ENCODE data around the gene VCL. TPM values are rescaled to one million over a fixed set of nuclear protein-coding genes. Genes with fewer than 3 reads are reported as not detected.

VCL gene
- total RNA-seq, 1 experiment from 2014 or later, result 92.2 TPM

GRCh38 chr10:73975388-73975787 is 22.5 kb upstream of the VCL start:
- Mint-ChIP-seq H3K4me3 (ENCODE audit: unreplicated experiment) (no peak overlapping the region), H3K27me3 (ENCODE audit: insufficient read depth, unreplicated experiment) (no peaks in the 10 kb centered on the region), H3K36me3 (ENCODE audit: insufficient read depth, unreplicated experiment) (peaks cover 7% of the 10 kb centered on the region), H3K4me1 (ENCODE audit: low read depth, unreplicated experiment) (peaks cover 8% of the 10 kb centered on the region), H3K9me3 (ENCODE audit: unreplicated experiment) (peaks cover 14% of the 10 kb centered on the region), H3K27ac (ENCODE audit: unreplicated experiment) (no peak overlapping the region)
- no peaks in the 10 kb centered on the region for H3K36me3 ChIP-seq (ENCODE audit: control insufficient read depth, insufficient read depth, low read length)
- BruUV-seq (replicated peaks), result no TSS peak
- DNase-seq, result no peak
- TF ChIP-seq CTCF (IDR thresholded peaks at IDR 0.05; ENCODE audit: insufficient read depth in 1 of 2, low read depth in 1 of 2, low read length in 1 of 2, severe bottlenecking in 1 of 2, unreplicated experiment in 1 of 2), result no peak
- no peaks in the 10 kb centered on the region for H3K27me3 ChIP-seq (replicated peaks; ENCODE audit: control insufficient read depth, insufficient read depth, low read length)
- 0 out of 2 replicates have a peak, but pooled peaks cover 3% of the 10 kb centered on the region for H3K4me1 ChIP-seq
- POLR2A ChIA-PET, result interaction anchor here (1.0 kb wide), 1 partner anchor 22 kb away, joined by 4 read pairs; the partner anchor contains the start of gene VCL
- no peak overlapping the region for H3K4me3 ChIP-seq (ENCODE audit: low read depth, low read length)
- intact Hi-C loops (cut with micrococcal nuclease; ENCODE audit: unreplicated experiment), result no loop called here
- CTCF ChIA-PET, result no interaction called here
- H3K9me3 ChIP-seq, result 0 out of 2 replicates have a peak, but pooled peaks cover 4% of the 10 kb centered on the region

GRCh38 chr10:73979141-73979808 is 18.6 kb upstream of the VCL start:
- POLR2A ChIA-PET, result no interaction called here
- BruUV-seq (replicated peaks), result no TSS peak
- Mint-ChIP-seq H3K27me3 (ENCODE audit: insufficient read depth, unreplicated experiment) (no peaks in the 10 kb centered on the region), H3K4me3 (ENCODE audit: unreplicated experiment) (no peak overlapping the region), H3K27ac (ENCODE audit: unreplicated experiment) (no peak overlapping the region), H3K4me1 (ENCODE audit: low read depth, unreplicated experiment) (peaks cover 16% of the 10 kb centered on the region), H3K9me3 (ENCODE audit: unreplicated experiment) (peaks cover 14% of the 10 kb centered on the region), H3K36me3 (ENCODE audit: insufficient read depth, unreplicated experiment) (peaks cover 7% of the 10 kb centered on the region)
- Histone ChIP-seq H3K36me3 (ENCODE audit: control insufficient read depth, insufficient read depth, low read length) (no peaks in the 10 kb centered on the region), H3K27me3 (replicated peaks; ENCODE audit: control insufficient read depth, insufficient read depth, low read length) (no peaks in the 10 kb centered on the region), H3K9me3 (0 out of 2 replicates have a peak, but pooled peaks cover 4% of the 10 kb centered on the region), H3K4me3 (ENCODE audit: low read depth, low read length) (no peak overlapping the region), H3K4me1 (0 out of 2 replicates have a peak, but pooled peaks cover 3% of the 10 kb centered on the region)
- no peak for TF ChIP-seq CTCF (IDR thresholded peaks at IDR 0.05; ENCODE audit: insufficient read depth in 1 of 2, low read depth in 1 of 2, low read length in 1 of 2, severe bottlenecking in 1 of 2, unreplicated experiment in 1 of 2)
- CTCF ChIA-PET, result interaction anchor here (0.7 kb wide), 1 partner anchor 189 kb away, joined by 3 read pairs; no protein-coding TSS in a partner anchor
- intact Hi-C loops (cut with micrococcal nuclease; ENCODE audit: unreplicated experiment), result no loop called here
- no peak for DNase-seq

- no peaks in the 10 kb centered on the region for H3K36me3 ChIP-seq (ENCODE audit: control insufficient read depth, insufficient read depth, low read length)
- TF ChIP-seq CTCF (IDR thresholded peaks at IDR 0.05; ENCODE audit: insufficient read depth in 1 of 2, low read depth in 1 of 2, low read length in 1 of 2, severe bottlenecking in 1 of 2, unreplicated experiment in 1 of 2), result no peak
- CTCF ChIA-PET, result interaction anchor here (0.6 kb wide), 1 partner anchor 1793 kb away, joined by 5 read pairs; no protein-coding TSS in a partner anchor
- no peak overlapping the region for H3K4me3 ChIP-seq (ENCODE audit: low read depth, low read length)
- H3K4me1 ChIP-seq, result 0 out of 2 replicates have a peak, but pooled peaks cover 3% of the 10 kb centered on the region
- no peaks in the 10 kb centered on the region for H3K27me3 ChIP-seq (replicated peaks; ENCODE audit: control insufficient read depth, insufficient read depth, low read length)
- 0 out of 2 replicates have a peak, but pooled peaks cover 4% of the 10 kb centered on the region for H3K9me3 ChIP-seq
- intact Hi-C loops (cut with micrococcal nuclease; ENCODE audit: unreplicated experiment), result loop anchor here (1.0 kb wide), 1 partner anchor 37 kb away; no protein-coding TSS in a partner anchor
- Mint-ChIP-seq H3K27ac (ENCODE audit: unreplicated experiment) (no peak overlapping the region), H3K4me1 (ENCODE audit: low read depth, unreplicated experiment) (peaks cover 16% of the 10 kb centered on the region), H3K27me3 (ENCODE audit: insufficient read depth, unreplicated experiment) (no peaks in the 10 kb centered on the region), H3K36me3 (ENCODE audit: insufficient read depth, unreplicated experiment) (peaks cover 7% of the 10 kb centered on the region), H3K4me3 (ENCODE audit: unreplicated experiment) (no peak overlapping the region), H3K9me3 (ENCODE audit: unreplicated experiment) (peaks cover 13% of the 10 kb centered on the region)
- POLR2A ChIA-PET, result no interaction called here
- no TSS peak for BruUV-seq (replicated peaks)
- no peak for DNase-seq
Observed at GRCh38 chr10:73979809-73980433, 18.0 kb upstream of the VCL start.
